ENCODE data around the gene MMP24OS.
A peak's percentile ranks its signal among the peaks of the same experiment; 100 is the strongest.

Gene MMP24OS

DNA sequence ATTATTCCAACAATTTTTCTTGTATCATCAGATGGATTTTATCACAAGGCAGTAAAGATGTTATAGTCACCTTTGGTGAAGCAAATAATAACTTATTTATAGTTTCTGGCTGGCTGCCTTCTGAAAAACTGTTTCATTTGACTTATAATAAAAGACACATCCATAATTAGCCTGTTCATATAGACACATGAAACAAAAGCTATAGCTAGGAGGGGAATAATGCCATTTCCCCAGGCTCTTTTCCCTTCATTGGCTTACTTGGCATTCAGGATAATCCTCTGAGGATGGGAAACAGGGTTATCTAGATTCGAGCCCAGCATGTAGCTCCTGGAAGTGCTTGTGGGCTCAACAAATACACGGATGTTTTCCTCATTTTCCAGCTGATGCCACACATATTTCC is 33.9 kb downstream of the MMP24OS start:
- no peak for DNase-seq

GRCh38 chr20:35243317-35243716 is 34.6 kb downstream of the MMP24OS start:
- DNase-seq: no peak

GRCh38 chr20:35240811-35241293 is 37.1 kb downstream of the MMP24OS start:
- DNase-seq: no peak

GRCh38 chr20:35240083-35240810 is 37.7 kb downstream of the MMP24OS start:
- DNase-seq: no peak

- no peak for DNase-seq
Measured at GRCh38 chr20:35238735-35239134, 39.2 kb downstream of the MMP24OS start.

DNA sequence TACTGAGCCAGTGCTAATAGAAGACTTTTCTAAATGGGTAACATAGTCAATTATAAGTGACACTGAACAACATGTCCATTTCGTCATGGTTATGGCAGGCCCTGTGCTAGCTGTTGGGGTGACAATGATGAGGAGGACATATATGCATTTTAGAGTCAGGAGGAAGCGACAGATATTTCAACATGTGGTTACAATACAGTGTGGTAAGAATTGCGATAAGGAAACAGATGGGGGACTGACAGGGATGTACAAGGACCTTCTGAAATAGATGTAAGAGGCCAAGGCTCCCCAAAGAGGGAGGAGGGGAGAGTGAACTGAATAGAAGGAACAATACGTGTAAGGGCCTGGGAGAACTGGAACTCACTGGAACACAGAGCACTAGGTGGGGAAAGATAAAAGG is 39.8 kb downstream of the MMP24OS start:
- no peak for DNase-seq

DNA sequence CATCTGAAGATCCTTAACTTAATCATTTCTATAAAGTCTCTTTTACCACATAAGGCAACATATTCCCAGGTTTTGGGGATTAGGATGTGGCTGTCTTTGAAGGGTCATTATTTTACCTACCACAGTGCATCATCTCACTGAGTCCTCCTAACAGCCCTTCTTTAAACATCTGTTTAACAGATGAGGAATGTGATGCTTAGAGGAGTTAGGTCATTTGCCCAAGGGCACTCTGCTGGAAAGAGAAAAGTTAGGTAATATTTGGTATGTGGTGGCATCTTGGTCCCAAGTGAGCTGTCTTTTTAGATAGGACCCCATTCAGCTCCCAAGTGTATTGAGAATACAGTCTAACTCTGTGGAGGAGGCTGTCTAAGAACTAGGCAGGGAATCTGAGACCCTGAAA is 40.4 kb downstream of the MMP24OS start:
- DNase-seq: no peak

GRCh38 chr20:35235881-35236280 is 42.0 kb downstream of the MMP24OS start:
- no peak for DNase-seq

- DNase-seq: no peak
Measured at GRCh38 chr20:35232575-35232974, 45.3 kb downstream of the MMP24OS start.

DNA sequence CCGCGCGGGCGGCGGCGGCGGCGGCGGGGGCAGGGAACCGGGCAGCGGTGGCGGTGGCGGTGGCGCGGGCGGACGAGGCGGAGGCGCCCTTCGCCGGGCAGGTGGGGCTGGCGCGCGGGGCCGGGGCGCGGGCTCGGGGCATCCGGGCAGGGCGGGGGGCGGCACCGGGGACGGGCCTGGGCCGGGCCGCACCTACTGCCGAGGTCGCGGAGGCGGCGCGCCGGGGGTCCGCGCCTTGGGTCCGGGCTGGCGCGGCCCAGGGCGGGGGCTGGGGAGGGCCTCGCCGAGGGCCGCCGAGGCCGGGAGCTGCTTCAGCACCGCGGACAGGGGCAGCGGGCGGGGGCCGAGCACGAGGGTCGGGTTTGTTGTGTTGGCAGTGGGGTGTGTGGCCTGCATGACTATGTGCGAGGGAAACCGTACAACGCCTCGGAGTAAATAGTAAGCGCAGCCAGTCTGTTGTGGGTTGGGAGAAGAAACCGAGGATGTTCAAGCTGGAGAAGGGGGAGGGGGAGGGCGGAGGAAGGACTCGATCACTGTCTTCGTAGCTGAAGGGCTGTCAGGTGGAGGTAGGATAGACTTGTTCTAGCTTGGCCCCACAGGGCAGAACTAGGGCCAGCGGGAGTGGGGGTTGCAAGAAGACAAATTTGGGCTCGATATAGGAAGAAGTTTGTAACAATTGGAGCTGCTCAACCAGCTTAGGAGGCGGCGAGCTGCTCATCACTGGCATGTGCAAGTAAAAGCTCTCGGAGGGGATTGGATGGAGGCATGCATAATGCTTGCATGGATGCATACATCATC is 50.8 kb downstream of the MMP24OS start:
- peak; percentile 53 for DNase-seq

Measured in activated naive CD4-positive, alpha-beta T cell treated with anti-CD3 and anti-CD28 coated beads, Interleukin-2, amount 50 U/mL, for 16 hours (primary cell).